Measurements from ENCODE around the gene FAM110C. TPM values are rescaled to one million over a fixed set of nuclear protein-coding genes. Genes with fewer than 3 reads are reported as not detected.

Gene FAM110C
- total RNA-seq, 1 donor from 2014 or later, result 13.5 TPM

Other genes with a start within 250 kb of the FAM110C start
- gene SH3YL1, start 217.5 kb upstream of the FAM110C start, total RNA-seq, result 16.6 and 24.8 TPM in 2 replicates
- gene ACP1, start 218.4 kb upstream of the FAM110C start, total RNA-seq, result 100 and 111 TPM in 2 replicates
- 0.12 and 0.36 TPM in 2 replicates for gene ALKAL2, start 241.6 kb upstream of the FAM110C start, total RNA-seq

Data from epithelial cell of proximal tubule (primary cell).